Subcutaneous adipose tissue (tissue), 4 donors: ENCODE data around the gene FOXL2NB. TPM values are rescaled to one million over a fixed set of nuclear protein-coding genes. Genes with fewer than 3 reads are reported as not detected.

ENCODE experiments used
- total RNA-seq, 4 donors: library from RNA; depleted of rRNA; stranded (reverse); fragments of >200 nt; gene quantifications; one replicate each; pipeline ENCODE4 v1.1.0, GENCODE V29; 2016
- TF ChIP-seq, protein P1 (sequence below): fragments of 450-650 bp; IDR thresholded peaks from one replicate; pipeline ENCODE4 v1.5.1; 2016; ENCODE audit warnings: low read depth, mild to moderate bottlenecking, control low read depth, antibody characterized with exemption, moderate library complexity

Gene FOXL2NB
- total RNA-seq, 4 donors from 2014 or later: not detected

DNA sequence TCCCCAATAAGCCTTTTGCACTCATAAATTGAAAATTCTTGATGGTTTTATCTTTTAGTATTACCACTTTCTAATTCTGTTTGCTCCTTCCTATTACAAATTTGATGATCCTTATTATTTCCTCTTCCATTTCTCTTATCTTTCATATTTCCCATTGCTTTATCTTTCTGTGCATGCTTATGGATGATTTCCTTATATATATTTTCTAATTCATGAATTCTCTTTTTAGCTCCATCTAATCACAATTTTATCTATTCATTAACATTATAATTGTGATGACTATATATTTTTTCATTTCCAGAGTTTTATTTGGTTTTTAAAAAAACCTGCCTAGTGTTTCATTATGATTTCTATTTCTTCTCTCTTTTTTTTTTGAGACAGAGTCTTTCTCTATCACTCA lies 17.9 kb downstream of the FOXL2NB start:
- TF ChIP-seq, protein P1, sequence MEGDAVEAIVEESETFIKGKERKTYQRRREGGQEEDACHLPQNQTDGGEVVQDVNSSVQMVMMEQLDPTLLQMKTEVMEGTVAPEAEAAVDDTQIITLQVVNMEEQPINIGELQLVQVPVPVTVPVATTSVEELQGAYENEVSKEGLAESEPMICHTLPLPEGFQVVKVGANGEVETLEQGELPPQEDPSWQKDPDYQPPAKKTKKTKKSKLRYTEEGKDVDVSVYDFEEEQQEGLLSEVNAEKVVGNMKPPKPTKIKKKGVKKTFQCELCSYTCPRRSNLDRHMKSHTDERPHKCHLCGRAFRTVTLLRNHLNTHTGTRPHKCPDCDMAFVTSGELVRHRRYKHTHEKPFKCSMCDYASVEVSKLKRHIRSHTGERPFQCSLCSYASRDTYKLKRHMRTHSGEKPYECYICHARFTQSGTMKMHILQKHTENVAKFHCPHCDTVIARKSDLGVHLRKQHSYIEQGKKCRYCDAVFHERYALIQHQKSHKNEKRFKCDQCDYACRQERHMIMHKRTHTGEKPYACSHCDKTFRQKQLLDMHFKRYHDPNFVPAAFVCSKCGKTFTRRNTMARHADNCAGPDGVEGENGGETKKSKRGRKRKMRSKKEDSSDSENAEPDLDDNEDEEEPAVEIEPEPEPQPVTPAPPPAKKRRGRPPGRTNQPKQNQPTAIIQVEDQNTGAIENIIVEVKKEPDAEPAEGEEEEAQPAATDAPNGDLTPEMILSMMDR: no peak

DNA sequence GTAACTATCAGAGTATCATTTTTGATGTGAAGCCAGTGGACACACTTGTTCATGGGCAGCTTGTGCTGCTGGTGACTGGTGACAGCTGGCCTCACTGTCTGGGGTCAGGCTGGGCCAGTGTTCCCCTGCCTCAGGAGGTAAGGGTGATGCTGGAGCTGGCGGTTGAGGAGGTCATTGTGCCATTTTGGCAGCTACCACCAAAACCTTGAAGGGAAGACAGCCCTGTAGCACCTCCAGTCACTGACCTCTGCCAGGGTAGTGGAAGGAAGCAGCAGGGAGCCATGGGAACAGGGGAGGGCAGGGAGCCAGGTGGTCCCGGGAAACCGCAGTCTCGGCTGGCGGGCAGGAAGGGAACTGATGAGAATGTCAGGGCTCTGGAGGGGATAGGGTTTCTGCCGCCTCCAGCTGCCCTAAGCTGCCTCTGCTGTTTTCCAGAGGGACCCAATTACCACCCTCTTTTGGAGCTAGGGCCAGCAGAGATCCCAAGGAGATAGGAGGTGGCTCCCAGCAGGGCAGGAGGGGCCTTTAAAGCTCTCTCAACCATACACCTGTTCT lies 24.8 kb downstream of the FOXL2NB start:
- TF ChIP-seq, protein P1: no peak

DNA sequence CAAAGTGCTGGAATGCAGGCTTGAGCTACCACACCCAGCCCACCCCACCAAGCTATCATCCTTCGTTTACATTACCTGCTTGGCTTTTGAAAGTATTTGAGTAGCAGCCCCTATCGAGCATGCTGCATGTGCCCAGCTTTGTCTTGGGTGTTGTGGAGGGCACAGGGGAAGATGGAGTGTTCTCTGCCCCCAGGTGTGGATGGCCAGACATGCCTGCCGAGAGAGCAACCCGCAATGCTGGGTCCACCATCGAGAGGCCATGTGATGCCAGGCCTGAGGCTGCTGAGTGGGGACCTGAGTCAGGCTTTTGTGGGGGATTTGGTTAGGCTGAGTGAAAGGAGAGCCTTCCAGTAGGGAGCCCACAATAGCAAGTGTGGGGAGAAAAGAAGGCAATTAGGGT lies 25.9 kb downstream of the FOXL2NB start:
- TF ChIP-seq, protein P1: no peak

DNA sequence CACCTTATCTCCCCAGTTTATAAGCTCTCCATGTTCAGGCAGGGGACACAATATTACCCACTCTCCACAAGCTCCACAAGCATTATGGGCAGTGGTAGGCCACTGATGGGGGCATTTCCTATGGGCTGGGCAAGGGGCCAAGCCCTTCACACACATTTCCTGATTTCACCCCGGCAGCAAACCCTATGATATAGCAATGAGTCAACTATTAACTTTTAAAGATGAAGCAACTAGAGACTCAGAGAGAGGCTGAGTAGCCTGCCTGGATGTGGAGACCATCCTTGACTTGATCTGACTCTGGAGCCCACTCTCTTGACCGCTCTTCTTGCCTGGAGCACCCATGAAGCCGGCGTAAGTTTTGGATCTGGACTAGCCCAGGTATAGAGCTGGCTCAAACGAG lies 27.4 kb downstream of the FOXL2NB start:
- TF ChIP-seq, protein P1: no peak

DNA sequence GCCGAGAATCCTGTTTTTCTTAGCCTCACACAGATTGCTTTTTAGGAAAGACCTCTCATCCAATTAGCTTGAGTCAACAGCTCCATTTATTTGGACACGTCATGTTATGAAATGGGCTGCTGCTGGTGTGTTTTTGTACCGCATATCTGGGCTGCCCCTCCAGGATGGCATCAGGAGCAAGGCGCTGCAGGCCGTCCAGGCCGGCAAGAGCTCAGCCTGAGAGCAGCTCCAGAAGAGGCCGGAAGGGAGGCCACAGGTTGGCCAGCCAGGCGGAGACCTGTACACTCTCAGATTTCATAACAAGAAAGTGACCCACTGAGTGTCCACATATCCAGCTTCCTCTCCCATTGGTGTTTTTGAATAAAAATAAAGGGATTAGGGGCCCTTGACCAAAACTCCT lies 28.3 kb downstream of the FOXL2NB start:
- TF ChIP-seq, protein P1: no peak

DNA sequence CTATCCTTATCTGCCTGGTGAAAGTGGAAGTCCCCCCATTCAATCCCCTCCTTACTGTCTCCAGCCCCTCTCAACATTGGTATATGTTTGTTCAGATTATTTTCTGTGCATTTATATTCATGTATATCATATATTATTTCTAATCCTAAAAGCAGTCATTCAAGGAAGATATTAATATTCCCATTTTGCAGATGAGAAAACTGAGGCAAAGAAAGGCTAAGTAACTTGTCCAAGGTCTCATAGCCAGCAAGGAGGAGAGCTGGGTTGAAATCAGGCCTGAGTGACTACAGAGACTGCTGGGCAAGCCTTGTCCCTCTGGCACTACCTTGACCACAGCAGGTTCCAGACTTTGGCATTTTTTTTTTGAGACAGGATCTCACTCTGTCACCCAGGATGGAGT lies 29.0 kb downstream of the FOXL2NB start:
- TF ChIP-seq, protein P1: no peak

DNA sequence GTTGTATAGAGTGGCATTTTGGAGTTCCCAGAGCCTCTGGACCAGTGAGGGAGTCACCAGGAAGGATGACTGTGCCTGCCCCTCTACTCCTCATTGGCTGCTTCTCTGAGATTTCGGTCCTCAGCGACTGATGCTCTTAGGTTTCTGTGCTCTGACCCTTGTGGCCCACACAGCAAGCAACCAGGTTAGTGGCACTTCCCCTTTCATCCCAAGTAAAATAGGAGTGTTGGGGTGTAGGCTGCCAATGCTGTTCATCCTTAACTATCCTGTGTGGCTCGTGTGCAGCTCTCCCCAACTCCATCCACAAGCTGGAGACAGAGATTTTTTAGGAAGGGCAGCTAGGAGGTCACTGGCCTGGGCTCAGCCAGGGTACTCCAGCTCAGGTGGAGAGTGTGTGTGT lies 37.8 kb downstream of the FOXL2NB start:
- TF ChIP-seq, protein P1: no peak

DNA sequence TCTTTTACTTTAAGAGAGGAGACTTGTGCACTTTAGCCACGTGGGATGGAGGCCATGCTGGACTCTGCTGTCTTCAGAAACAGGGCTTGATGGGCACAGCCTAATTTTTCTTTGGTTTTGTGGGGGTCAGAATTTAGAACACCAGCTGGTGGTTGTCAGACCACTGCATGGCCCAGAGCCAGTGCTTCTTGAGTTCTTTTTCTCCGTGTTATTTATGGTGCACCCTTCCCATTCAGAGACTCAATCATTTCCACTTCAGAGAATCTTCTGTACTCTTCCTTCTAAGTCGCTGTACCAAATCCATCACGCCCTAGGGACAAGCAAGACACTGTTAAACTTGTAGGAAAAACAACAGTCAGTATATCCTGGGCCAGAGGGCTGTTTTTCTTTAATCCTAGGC lies 38.9 kb downstream of the FOXL2NB start:
- TF ChIP-seq, protein P1: no peak
